H9 (cell line): ENCODE measurements around the gene HBP1. TPM values are rescaled to one million over a fixed set of nuclear protein-coding genes. Genes with fewer than 3 reads are reported as not detected.
A peak's percentile ranks its signal among the peaks of the same experiment; 100 is the strongest.

Source experiments
- DNase-seq: peaks from one replicate; pipeline ENCODE4 v3.0.0-alpha.2; 2017
- H2AFZ ChIP-seq: one replicate; pipeline ENCODE4 v1.6.1; 2013; ENCODE audit warnings: mild to moderate bottlenecking, low read length, control low read depth, moderate library complexity
- H2AK5ac ChIP-seq: 2 replicates; pipeline ENCODE4 v1.6.1; 2013; ENCODE audit warnings: low read length, control low read depth, mixed read lengths; ENCODE audit not compliant: insufficient read length
- H2BK120ac ChIP-seq: one replicate; pipeline ENCODE4 v1.6.1; 2013; ENCODE audit warnings: low read depth, mild to moderate bottlenecking, low read length, control low read depth, inconsistent platforms; ENCODE audit not compliant: poor library complexity, severe bottlenecking
- H2BK12ac ChIP-seq: 2 replicates; pipeline ENCODE4 v1.6.1; 2013; ENCODE audit warnings: low read length, control low read depth, mixed read lengths, low read depth; ENCODE audit not compliant: insufficient read length
- H2BK15ac ChIP-seq: 2 replicates; pipeline ENCODE4 v1.6.1; 2013; ENCODE audit warnings: low read depth, low read length, control low read depth
- H2BK20ac ChIP-seq: one replicate; pipeline ENCODE4 v1.6.1; 2013; ENCODE audit warnings: low read depth, mild to moderate bottlenecking, low read length, control low read depth, inconsistent platforms; ENCODE audit not compliant: poor library complexity, severe bottlenecking
- H2BK5ac ChIP-seq: 2 replicates; pipeline ENCODE4 v1.6.1; 2013; ENCODE audit warnings: low read length, control low read depth, mixed read lengths; ENCODE audit not compliant: insufficient read length
- H3K14ac ChIP-seq: 2 replicates; pipeline ENCODE4 v1.6.1; 2013; ENCODE audit warnings: low read length, control low read depth; ENCODE audit not compliant: insufficient read depth
- H3K18ac ChIP-seq: 2 replicates; pipeline ENCODE4 v1.6.1; 2013; ENCODE audit warnings: low read depth, mild to moderate bottlenecking, mixed read lengths, low read length, control low read depth; ENCODE audit not compliant: insufficient read length
- H3K23ac ChIP-seq: 2 replicates; pipeline ENCODE4 v1.6.1; 2013; ENCODE audit warnings: low read length, control low read depth, mixed read lengths, low read depth; ENCODE audit not compliant: insufficient read length
- H3K23me2 ChIP-seq: 2 replicates; pipeline ENCODE4 v1.6.1; 2013; ENCODE audit warnings: low read depth, mild to moderate bottlenecking, mixed read lengths, low read length, control low read depth; ENCODE audit not compliant: insufficient read length, poor library complexity, severe bottlenecking
- H3K27ac ChIP-seq: 2 replicates; pipeline ENCODE4 v1.5.1; 2013; ENCODE audit warnings: low read length, control low read depth, mixed read lengths, low read depth; ENCODE audit not compliant: insufficient read length
- H3K27me3 ChIP-seq: 2 replicates; pipeline ENCODE4 v1.6.1; 2013; ENCODE audit warnings: low read length, control low read depth, inconsistent platforms; ENCODE audit not compliant: insufficient read depth
- H3K4ac ChIP-seq: 2 replicates; pipeline ENCODE4 v1.6.1; 2013; ENCODE audit warnings: low read depth, mild to moderate bottlenecking, control low read depth, inconsistent platforms, low read length, moderate library complexity
- H3K4me1 ChIP-seq: 2 replicates; pipeline ENCODE4 v1.6.1; 2013; ENCODE audit warnings: low read length, control low read depth, inconsistent platforms; ENCODE audit not compliant: insufficient read depth
- H3K4me2 ChIP-seq: 2 replicates; pipeline ENCODE4 v1.6.1; 2013; ENCODE audit warnings: low read length, control low read depth, mixed read lengths; ENCODE audit not compliant: insufficient read length, insufficient read depth
- H3K56ac ChIP-seq: 2 replicates; pipeline ENCODE4 v1.6.1; 2013; ENCODE audit warnings: low read depth, mild to moderate bottlenecking, mixed read lengths, low read length, control low read depth; ENCODE audit not compliant: insufficient read length
- H3K79me1 ChIP-seq: 2 replicates; pipeline ENCODE4 v1.6.1; 2013; ENCODE audit warnings: low read depth, mild to moderate bottlenecking, moderate library complexity, low read length, control low read depth, inconsistent platforms; ENCODE audit not compliant: insufficient read depth, poor library complexity, severe bottlenecking
- H3K79me2 ChIP-seq: 2 replicates; pipeline ENCODE4 v1.6.1; 2013; ENCODE audit warnings: low read length, control low read depth, inconsistent platforms; ENCODE audit not compliant: insufficient read depth
- H3K9ac ChIP-seq: 2 replicates; pipeline ENCODE4 v1.6.1; 2013; ENCODE audit warnings: low read length, control low read depth, mixed read lengths; ENCODE audit not compliant: insufficient read length; ENCODE audit errors: extremely low read depth
- H3K9me3 ChIP-seq: one replicate; pipeline ENCODE4 v1.6.1; 2013; ENCODE audit warnings: low read depth, low read length, inconsistent platforms; ENCODE audit not compliant: control insufficient read depth
- H3T11ph ChIP-seq: one replicate; pipeline ENCODE4 v1.6.1; 2013; ENCODE audit warnings: mild to moderate bottlenecking, low read length, control low read depth, inconsistent platforms
- H4K20me1 ChIP-seq: one replicate; pipeline ENCODE4 v1.6.1; 2013; ENCODE audit not compliant: control insufficient read depth, insufficient read length, insufficient read depth
- H4K5ac ChIP-seq: 2 replicates; pipeline ENCODE4 v1.6.1; 2013; ENCODE audit warnings: low read depth, mild to moderate bottlenecking, mixed read lengths, low read length, control low read depth; ENCODE audit not compliant: insufficient read length
- H4K8ac ChIP-seq: replicated peaks from 2 replicates; pipeline ENCODE4 v1.6.1; 2013; ENCODE audit warnings: low read length, control low read depth, mixed read lengths, low read depth; ENCODE audit not compliant: insufficient read length
- H4K91ac ChIP-seq: 2 replicates; pipeline ENCODE4 v1.6.1; 2013; ENCODE audit warnings: low read depth, mild to moderate bottlenecking, moderate library complexity, mixed read lengths, low read length, control low read depth; ENCODE audit not compliant: insufficient read length
- H3K27ac Mint-ChIP-seq, 3 experiments: 2 replicates in 2 of 3; 3 replicates in 1 of 3; pipeline ENCODE4 v1.8.0; 2020 to 2021; ENCODE audit warnings: mixed read lengths in 3 of 3, mild to moderate bottlenecking in 1 of 3, moderate library complexity in 1 of 3
- H3K27me3 Mint-ChIP-seq: 2 replicates; pipeline ENCODE4 v1.8.0; 2021; ENCODE audit warnings: low read depth, mild to moderate bottlenecking, moderate library complexity, mixed read lengths
- H3K36me3 Mint-ChIP-seq, 3 experiments: 2 replicates in 2 of 3; 3 replicates in 1 of 3; pipeline ENCODE4 v1.8.0; 2020 to 2021; ENCODE audit warnings: low read depth in 3 of 3, mixed read lengths in 3 of 3; ENCODE audit not compliant: insufficient read depth in 1 of 3
- H3K4me1 Mint-ChIP-seq, 2 experiments: 2 replicates each; pipeline ENCODE4 v1.8.0; 2020; ENCODE audit warnings: mixed read lengths in 2 of 2
- H3K4me3 Mint-ChIP-seq, 2 experiments: 2 replicates in 1 of 2; 3 replicates in 1 of 2; pipeline ENCODE4 v1.8.0; 2020 to 2021; ENCODE audit warnings: mild to moderate bottlenecking in 2 of 2, mixed read lengths in 2 of 2, moderate library complexity in 1 of 2
- H3K9me3 Mint-ChIP-seq, 2 experiments: 2 replicates in 1 of 2; 3 replicates in 1 of 2; pipeline ENCODE4 v1.8.0; 2020; ENCODE audit warnings: mild to moderate bottlenecking in 2 of 2, mixed read lengths in 2 of 2, moderate library complexity in 1 of 2
- WGBS: extraction: QIAGEN DNeasy Blood & Tissue Kit; methylation state at CpG from one replicate; pipeline ENCODE4 v1.1.7; 2013; ENCODE audit warnings: missing lambda C conversion rate, low lambda C conversion rate, mixed read lengths; ENCODE audit not compliant: insufficient read length; ENCODE audit errors: extremely low coverage; 5-methylcytosine and 5-hydroxymethylcytosine counted together
- total RNA-seq: library from RNA; stranded (reverse); gene quantifications from 2 replicates; pipeline ENCODE4 v1.2.1, GENCODE V29; 2021
- TF ChIP-seq, protein P1 (sequence below): fragments of 200-600 bp; sonication (generic); conservative IDR thresholded peaks from 3 replicates; pipeline ENCODE4 v1.8.0; 2021; ENCODE audit warnings: antibody characterized with exemption, mild to moderate bottlenecking

HBP1 gene
- total RNA-seq, 1 experiment from 2014 or later: 27.6 TPM

DNA sequence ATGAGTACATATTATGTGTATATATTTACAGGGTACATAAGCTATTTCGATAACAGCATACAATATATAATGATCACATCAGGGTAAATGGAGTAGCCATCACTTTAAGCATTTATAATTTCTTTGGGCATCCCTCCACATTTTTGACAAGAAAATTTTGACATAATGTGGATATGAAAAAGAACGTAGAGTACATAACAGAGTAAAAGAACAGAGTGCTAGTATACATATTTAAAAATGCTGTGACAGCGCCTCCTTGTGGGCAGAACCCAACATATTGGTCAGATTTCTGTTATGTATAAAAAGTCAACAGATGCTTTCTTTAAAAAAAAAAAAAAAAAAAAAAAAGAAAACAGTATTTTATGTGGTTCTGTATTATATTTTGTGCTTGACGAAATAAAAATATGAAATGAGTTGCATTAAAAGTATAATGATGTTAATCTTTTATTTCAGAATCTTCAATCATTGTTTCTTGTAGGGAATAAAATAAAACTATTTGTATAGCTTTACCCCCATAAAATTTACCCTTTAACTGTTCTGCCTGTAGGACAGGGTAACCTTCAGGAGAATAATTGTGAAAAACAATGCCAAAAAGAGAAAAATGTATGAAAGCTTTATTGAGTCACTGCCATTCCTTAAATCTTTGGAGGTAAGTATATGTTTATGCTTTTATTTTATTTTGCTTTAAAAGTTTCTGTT, 18.3 kb upstream of the HBP1 start:
- Mint-ChIP-seq H3K36me3 (peaks cover 0 to 10% (median 7%) of the 10 kb centered on the region in 3 experiments; a peak in 4 of 7 replicates), H3K27me3 (no peaks in the 10 kb centered on the region), H3K4me3 (no peak overlapping the region), H3K4me1 (peaks cover 20 to 26% of the 10 kb centered on the region in 2 experiments), H3K27ac (no peak overlapping the region), H3K9me3 (no peaks in the 10 kb centered on the region; a peak in 1 of 5 replicates)
- no peak overlapping the region for H2BK12ac ChIP-seq
- H3K14ac ChIP-seq: no peak overlapping the region
- no peak for DNase-seq
- H3K4me1 ChIP-seq: no peaks in the 10 kb centered on the region
- WGBS: no CpG with 5 or more reads among the region's 4 CpGs
- no peak overlapping the region for H3K18ac ChIP-seq
- H3K4me2 ChIP-seq: no peak overlapping the region
- no peak overlapping the region for H4K91ac ChIP-seq
- no peaks in the 10 kb centered on the region for H3K23me2 ChIP-seq
- no peak overlapping the region for H3K56ac ChIP-seq
- no peaks in the 10 kb centered on the region for H3K79me1 ChIP-seq
- no peak overlapping the region for H4K5ac ChIP-seq
- no peak overlapping the region for H3K27ac ChIP-seq
- H2BK15ac ChIP-seq: no peak overlapping the region
- no peak overlapping the region for H4K8ac ChIP-seq
- H2AFZ ChIP-seq: no peak overlapping the region
- no peaks in the 10 kb centered on the region for H3K79me2 ChIP-seq
- H3K4ac ChIP-seq: no peak overlapping the region
- H3K23ac ChIP-seq: no peak overlapping the region
- H4K20me1 ChIP-seq: no peaks in the 10 kb centered on the region
- no peak overlapping the region for H2BK5ac ChIP-seq
- H3K9me3 ChIP-seq: no peaks in the 10 kb centered on the region
- H2BK20ac ChIP-seq: no peak overlapping the region
- H3K27me3 ChIP-seq: no peaks in the 10 kb centered on the region
- no peak overlapping the region for H3K9ac ChIP-seq
- TF ChIP-seq, protein P1, sequence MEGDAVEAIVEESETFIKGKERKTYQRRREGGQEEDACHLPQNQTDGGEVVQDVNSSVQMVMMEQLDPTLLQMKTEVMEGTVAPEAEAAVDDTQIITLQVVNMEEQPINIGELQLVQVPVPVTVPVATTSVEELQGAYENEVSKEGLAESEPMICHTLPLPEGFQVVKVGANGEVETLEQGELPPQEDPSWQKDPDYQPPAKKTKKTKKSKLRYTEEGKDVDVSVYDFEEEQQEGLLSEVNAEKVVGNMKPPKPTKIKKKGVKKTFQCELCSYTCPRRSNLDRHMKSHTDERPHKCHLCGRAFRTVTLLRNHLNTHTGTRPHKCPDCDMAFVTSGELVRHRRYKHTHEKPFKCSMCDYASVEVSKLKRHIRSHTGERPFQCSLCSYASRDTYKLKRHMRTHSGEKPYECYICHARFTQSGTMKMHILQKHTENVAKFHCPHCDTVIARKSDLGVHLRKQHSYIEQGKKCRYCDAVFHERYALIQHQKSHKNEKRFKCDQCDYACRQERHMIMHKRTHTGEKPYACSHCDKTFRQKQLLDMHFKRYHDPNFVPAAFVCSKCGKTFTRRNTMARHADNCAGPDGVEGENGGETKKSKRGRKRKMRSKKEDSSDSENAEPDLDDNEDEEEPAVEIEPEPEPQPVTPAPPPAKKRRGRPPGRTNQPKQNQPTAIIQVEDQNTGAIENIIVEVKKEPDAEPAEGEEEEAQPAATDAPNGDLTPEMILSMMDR: peak; percentile 86
- H2AK5ac ChIP-seq: no peak overlapping the region
- H3T11ph ChIP-seq: no peak overlapping the region
- H2BK120ac ChIP-seq: no peak overlapping the region
